Ovary (tissue), 3 donors: ENCODE measurements around the gene TREH.
A peak's percentile ranks its signal among the peaks of the same experiment; 100 is the strongest.

Experiments
- CTCF ChIP-seq, 3 donors: fragments of 450-650 bp in 2 of 3; fragments of 200-600 bp in 1 of 3; IDR thresholded peaks; one replicate each; pipeline versions ENCODE4 v1.5.1 to v1.8.0; 2016 to 2022; ENCODE audit warnings: antibody characterized with exemption in 3 of 3, mild to moderate bottlenecking in 1 of 3
- EP300 ChIP-seq: sonication (generic); formaldehyde crosslinking; IDR thresholded peaks from one replicate; pipeline ENCODE4 v1.6.1; 2017; ENCODE audit warnings: antibody characterized with exemption
- donor health status: DM: no; HTN: no; CAD: no.

DNA sequence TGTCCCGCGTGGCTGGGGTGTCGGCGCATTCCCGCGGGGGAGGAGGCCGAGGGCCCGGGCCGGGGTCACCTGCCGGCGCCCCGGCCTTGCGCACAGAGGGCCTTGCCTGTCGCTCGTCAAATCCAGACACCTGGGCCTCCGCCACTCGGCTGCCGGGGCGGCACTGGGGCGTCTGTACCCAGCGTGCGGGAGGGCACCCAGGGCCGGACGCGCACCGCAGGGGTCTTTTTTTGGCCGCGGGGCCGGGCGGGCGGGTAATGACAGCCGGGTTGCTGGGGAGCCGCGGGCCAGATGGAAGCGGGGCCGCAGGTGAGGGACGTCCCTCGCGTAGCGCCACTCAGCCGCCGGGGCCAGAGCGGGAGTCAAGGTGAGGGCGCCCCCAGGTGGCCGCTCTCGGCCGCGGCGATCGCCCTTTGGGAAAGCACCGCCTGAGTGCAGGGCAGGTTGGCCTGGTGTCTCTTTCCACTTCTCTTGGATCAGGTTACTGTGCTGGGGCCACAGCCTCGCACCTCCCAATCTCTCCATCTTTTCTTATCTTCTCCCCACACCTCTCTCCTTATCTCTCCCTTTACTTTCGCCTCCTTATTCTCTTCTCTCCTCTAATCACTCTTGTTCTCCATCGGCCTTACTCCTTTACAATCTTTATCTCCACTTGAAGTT, 68.5 kb downstream of the TREH start:
- TF ChIP-seq CTCF (IDR thresholded peaks at IDR 0.05) (peak; percentile 62 to 87 (median 78)), EP300 (no peak)
